H1 (cell line): ENCODE data around the gene RFX3. TPM values are rescaled to one million over a fixed set of nuclear protein-coding genes. Genes with fewer than 3 reads are reported as not detected.

Source experiments
- CTCF ChIA-PET: fragments of 300-600 bp; sonication (Branson Sonifier 250); formaldehyde crosslinking; loops from one replicate; lab custom pipeline; 2021; ENCODE audit not compliant: partially characterized antibody; lab: Charles Lee
- POLR2A ChIA-PET: fragments of 300-600 bp; sonication (Branson Sonifier 250); formaldehyde crosslinking; loops from one replicate; lab custom pipeline; 2021; ENCODE audit warnings: inconsistent platforms; ENCODE audit not compliant: partially characterized antibody; lab: Charles Lee
- DNase-seq, 2 experiments: peaks; one replicate each; pipeline versions ENCODE4 v3.0.0 to v3.0.0-alpha.2; 2010 to 2022; ENCODE audit warnings: low spot score in 2 of 2, low read depth in 1 of 2, mixed read lengths in 1 of 2
- FAIRE-seq: peaks from 2 replicates; lab custom pipeline; 2011; peaks lifted over from hg19 to GRCh38; lab: Jason Lieb, UNC
- H2AFZ ChIP-seq: 2 replicates; pipeline ENCODE4 v1.8.1; 2012; ENCODE audit warnings: low read length, inconsistent platforms
- H2AK5ac ChIP-seq: 2 replicates; pipeline ENCODE4 v1.6.1; 2013; ENCODE audit warnings: low read depth, low read length
- H2BK120ac ChIP-seq: replicated peaks from 2 replicates; pipeline ENCODE3; 2013; ENCODE audit warnings: low read depth, low read length, inconsistent platforms
- H2BK12ac ChIP-seq: 2 replicates; pipeline ENCODE4 v1.6.1; 2013; ENCODE audit warnings: low read depth, low read length
- H2BK15ac ChIP-seq: 2 replicates; pipeline ENCODE4 v1.6.1; 2013; ENCODE audit warnings: low read length
- H2BK20ac ChIP-seq: 2 replicates; pipeline ENCODE4 v1.6.1; 2013; ENCODE audit warnings: low read length
- H2BK5ac ChIP-seq: 2 replicates; pipeline ENCODE4 v1.6.1; 2013; ENCODE audit warnings: low read depth, low read length
- H3K14ac ChIP-seq: 2 replicates; pipeline ENCODE4 v1.6.1; 2013; ENCODE audit warnings: inconsistent platforms; ENCODE audit not compliant: insufficient read length
- H3K18ac ChIP-seq: 2 replicates; pipeline ENCODE4 v1.6.1; 2013; ENCODE audit warnings: low read length; ENCODE audit errors: extremely low read depth
- H3K23ac ChIP-seq: 2 replicates; pipeline ENCODE4 v1.6.1; 2013; ENCODE audit warnings: inconsistent platforms; ENCODE audit not compliant: insufficient read length
- H3K23me2 ChIP-seq: 2 replicates; pipeline ENCODE4 v1.6.1; 2013; ENCODE audit warnings: low read depth, low read length
- H3K27ac ChIP-seq: 2 replicates; pipeline ENCODE4 v1.6.1; 2011; ENCODE audit warnings: low read depth, low read length, inconsistent platforms
- H3K27me3 ChIP-seq, 4 experiments: replicated peaks in 1 of 4; 1 replicate in 1 of 4; 2 replicates in 3 of 4; pipeline versions ENCODE4 v1.6.1 to v1.8.1; 2011 to 2013; ENCODE audit warnings: low read length in 3 of 4, mild to moderate bottlenecking in 3 of 4, inconsistent platforms in 2 of 4, mixed read lengths in 2 of 4, moderate library complexity in 1 of 4; ENCODE audit not compliant: control insufficient read depth in 3 of 4, insufficient read depth in 3 of 4; ENCODE audit errors: extremely low read depth in 1 of 4
- H3K36me3 ChIP-seq, 4 experiments: 2 replicates each; pipeline versions ENCODE4 v1.6.1 to v1.8.1; 2011 to 2013; ENCODE audit warnings: mild to moderate bottlenecking in 4 of 4, low read length in 3 of 4, moderate library complexity in 2 of 4, control low read depth in 1 of 4, inconsistent platforms in 1 of 4; ENCODE audit not compliant: insufficient read depth in 4 of 4, control insufficient read depth in 2 of 4
- H3K4ac ChIP-seq: replicated peaks from 2 replicates; pipeline ENCODE3; 2013; ENCODE audit warnings: low read length, low read depth, mixed read lengths, inconsistent platforms; ENCODE audit not compliant: insufficient read length
- H3K4me1 ChIP-seq, 4 experiments: replicated peaks in 1 of 4; 1 replicate in 1 of 4; 2 replicates in 3 of 4; pipeline versions ENCODE4 v1.6.1 to v1.8.1; 2011 to 2013; ENCODE audit warnings: low read length in 3 of 4, inconsistent platforms in 2 of 4, mixed read lengths in 1 of 4; ENCODE audit not compliant: insufficient read depth in 4 of 4, control insufficient read depth in 3 of 4
- H3K4me2 ChIP-seq, 2 experiments: 2 replicates each; pipeline versions ENCODE4 v1.6.1 to v1.8.1; 2011 to 2013; ENCODE audit warnings: low read depth in 2 of 2, low read length in 2 of 2, control low read depth in 1 of 2, inconsistent platforms in 1 of 2, mild to moderate bottlenecking in 1 of 2; ENCODE audit not compliant: insufficient read depth in 1 of 2
- H3K4me3 ChIP-seq, 4 experiments: fragments of 200-600, 300-600 bp in 1 of 4; sonication (generic), shearing (Covaris generic), sonication (Bioruptor Twin) in 1 of 4; 2 replicates each; pipeline versions ENCODE4 v1.5.1 to v1.8.1; 2011 to 2016; ENCODE audit warnings: low read length in 4 of 4, low read depth in 3 of 4, control low read depth in 2 of 4, inconsistent platforms in 2 of 4, mild to moderate bottlenecking in 2 of 4, mixed read lengths in 1 of 4, moderate library complexity in 1 of 4; ENCODE audit not compliant: insufficient read depth in 2 of 4; ENCODE audit errors: extremely low read depth in 1 of 4
- H3K56ac ChIP-seq: replicated peaks from 2 replicates; pipeline ENCODE3; 2013; ENCODE audit warnings: low read depth, mild to moderate bottlenecking, mixed read lengths, low read length, inconsistent platforms; ENCODE audit not compliant: insufficient read length
- H3K79me1 ChIP-seq: 2 replicates; pipeline ENCODE4 v1.6.1; 2013; ENCODE audit warnings: low read depth, low read length, control low read depth
- H3K79me2 ChIP-seq, 2 experiments: 2 replicates each; pipeline versions ENCODE4 v1.6.1 to v1.8.1; 2012 to 2013; ENCODE audit warnings: low read length in 2 of 2, mild to moderate bottlenecking in 2 of 2, inconsistent platforms in 1 of 2; ENCODE audit not compliant: insufficient read depth in 2 of 2, control insufficient read depth in 1 of 2
- H3K9ac ChIP-seq, 4 experiments: replicated peaks in 1 of 4; 1 replicate in 1 of 4; 2 replicates in 3 of 4; pipeline versions ENCODE4 v1.6.1 to v1.8.1; 2011 to 2013; ENCODE audit warnings: low read depth in 3 of 4, low read length in 3 of 4, control low read depth in 2 of 4, mild to moderate bottlenecking in 2 of 4, moderate library complexity in 2 of 4, inconsistent platforms in 1 of 4; ENCODE audit errors: extremely low read depth in 1 of 4
- H3K9me3 ChIP-seq, 2 experiments: 2 replicates each; pipeline versions ENCODE4 v1.6.1 to v1.8.1; 2012 to 2013; ENCODE audit warnings: mild to moderate bottlenecking in 2 of 2, moderate library complexity in 2 of 2, control low read depth in 1 of 2, inconsistent platforms in 1 of 2, low read depth in 1 of 2, low read length in 1 of 2, mixed read lengths in 1 of 2; ENCODE audit not compliant: insufficient read depth in 2 of 2
- H4K20me1 ChIP-seq, 2 experiments: replicated peaks in 1 of 2; 2 replicates each; pipeline versions ENCODE3 to v1.8.1; 2011 to 2013; ENCODE audit warnings: inconsistent platforms in 2 of 2, low read length in 2 of 2, mild to moderate bottlenecking in 1 of 2; ENCODE audit not compliant: insufficient read depth in 2 of 2, control insufficient read depth in 1 of 2
- H4K5ac ChIP-seq: 2 replicates; pipeline ENCODE4 v1.6.1; 2013; ENCODE audit warnings: low read length, low read depth, mixed read lengths, inconsistent platforms; ENCODE audit not compliant: insufficient read length
- H4K8ac ChIP-seq: 2 replicates; pipeline ENCODE4 v1.8.0; 2013; ENCODE audit warnings: mild to moderate bottlenecking, moderate library complexity, low read length, inconsistent platforms; ENCODE audit not compliant: insufficient read depth; ENCODE audit errors: extremely low read depth
- H4K91ac ChIP-seq: replicated peaks from 2 replicates; pipeline ENCODE3; 2013; ENCODE audit warnings: low read length, mixed read lengths, inconsistent platforms; ENCODE audit not compliant: insufficient read length
- CEBPB ChIP-seq: IDR thresholded peaks from 2 replicates; pipeline ENCODE4 v1.6.1; 2012; ENCODE audit warnings: low read depth, low read length
- HDAC6 ChIP-seq: IDR thresholded peaks from one replicate; pipeline ENCODE4 v1.7.1; 2012; ENCODE audit warnings: low read depth, mild to moderate bottlenecking, inconsistent platforms, low read length, moderate library complexity
- NANOG ChIP-seq: IDR thresholded peaks from 2 replicates; pipeline ENCODE4 v1.6.1; 2011; ENCODE audit warnings: low read length, low read depth, mild to moderate bottlenecking, inconsistent platforms; ENCODE audit not compliant: insufficient read depth, poor library complexity, severe bottlenecking
- RXRA ChIP-seq: IDR thresholded peaks from 2 replicates; pipeline ENCODE4 v1.6.1; 2011; ENCODE audit warnings: low read depth, mild to moderate bottlenecking, low read length, moderate library complexity; ENCODE audit not compliant: insufficient read depth
- WGBS, 2 experiments: shearing (Covaris generic) in 1 of 2; methylation state at CpG; one replicate each; pipeline versions ENCODE4 v1.1.6 to v1.1.7; 2013 to 2015; ENCODE audit warnings: low lambda C conversion rate in 2 of 2, mixed read lengths in 2 of 2, inconsistent platforms in 1 of 2, low coverage in 1 of 2, missing lambda C conversion rate in 1 of 2; ENCODE audit not compliant: insufficient replicate concordance in 2 of 2, insufficient coverage in 1 of 2, insufficient read length in 1 of 2; ENCODE audit errors: extremely low coverage in 1 of 2, missing lambda C conversion rate in 1 of 2; 5-methylcytosine and 5-hydroxymethylcytosine counted together
- polyA plus RNA-seq, 7 experiments: library from polyadenylated mRNA; depleted of rRNA in 3 of 7; stranded (reverse) in 5 of 7; unstranded in 2 of 7; fragments of >200 nt in 5 of 7; fragments of 200-250 nt in 2 of 7; gene quantifications; 1 replicate in 5 of 7; 2 replicates in 1 of 7; 4 replicates in 1 of 7; pipeline versions ENCODE4 v1.2.1 to v1.2.3, GENCODE V29; 2011 to 2013; ENCODE audit warnings: missing spikeins in 2 of 7, mixed read lengths in 2 of 7
- total RNA-seq: library from RNA; stranded (reverse); fragmentation: NEBNext Ultra II Directional; extraction: Animal tissue kit (Norgen Biotek cat#: 25700); gene quantifications from 2 replicates; pipeline ENCODE4 v1.2.1, GENCODE V29; 2021
- TF ChIP-seq, protein P1 (sequence below), 3 experiments: IDR thresholded peaks; 1 replicate in 2 of 3; 2 replicates in 1 of 3; pipeline versions ENCODE4 v1.5.1 to v1.6.1; 2011; ENCODE audit warnings: low read length in 3 of 3, mild to moderate bottlenecking in 3 of 3, inconsistent platforms in 2 of 3, low read depth in 1 of 3, moderate library complexity in 1 of 3; ENCODE audit not compliant: insufficient read depth in 1 of 3; ENCODE audit errors: control extremely low read depth in 1 of 3

Gene RFX3
- total and polyA plus RNA-seq, 2 of the 8 experiments (the other 6 are each of a cell fraction or from before 2014, with no cell fraction given), result 4.9 to 22.6 TPM

DNA sequence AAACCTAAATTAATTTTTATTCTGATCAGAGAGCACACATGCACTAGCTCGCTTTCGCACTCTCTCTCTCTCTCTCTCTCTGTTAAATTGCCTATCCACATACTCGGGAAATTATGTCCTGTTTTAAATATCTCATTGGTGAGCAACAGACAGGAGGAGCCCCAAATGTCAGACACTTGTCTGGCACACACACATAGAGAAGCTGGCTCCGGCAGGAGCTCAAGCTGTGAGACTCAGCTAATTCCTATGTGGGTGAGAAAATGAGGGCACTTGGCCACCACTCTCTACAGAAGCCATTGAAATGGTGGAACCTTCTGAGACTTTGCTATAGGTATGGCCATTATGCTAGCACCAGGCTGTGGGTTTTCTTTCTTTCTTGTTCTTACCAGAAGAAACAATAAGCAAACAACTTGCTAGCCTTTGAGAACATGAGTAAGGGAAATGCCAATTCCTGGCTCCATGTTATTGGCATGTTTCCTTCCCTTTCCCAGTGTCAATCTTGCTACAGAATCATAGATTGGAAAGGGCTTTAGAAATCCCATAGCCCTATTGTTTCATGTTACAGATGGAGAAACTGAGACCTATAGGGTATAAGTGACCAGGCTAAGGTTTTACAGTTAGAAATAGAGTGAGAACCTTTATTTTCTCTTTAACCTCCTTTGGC is 9.0 kb downstream of the RFX3 start:
- WGBS, 2 experiments, result 88% methylated on average over 4 of the region's 4 CpGs; no CpG with 5 or more reads in 1 of the 2 experiments
- TF ChIP-seq CEBPB (no peak), NANOG (no peak), RXRA (no peak), HDAC6 (no peak)
- TF ChIP-seq, protein P1, sequence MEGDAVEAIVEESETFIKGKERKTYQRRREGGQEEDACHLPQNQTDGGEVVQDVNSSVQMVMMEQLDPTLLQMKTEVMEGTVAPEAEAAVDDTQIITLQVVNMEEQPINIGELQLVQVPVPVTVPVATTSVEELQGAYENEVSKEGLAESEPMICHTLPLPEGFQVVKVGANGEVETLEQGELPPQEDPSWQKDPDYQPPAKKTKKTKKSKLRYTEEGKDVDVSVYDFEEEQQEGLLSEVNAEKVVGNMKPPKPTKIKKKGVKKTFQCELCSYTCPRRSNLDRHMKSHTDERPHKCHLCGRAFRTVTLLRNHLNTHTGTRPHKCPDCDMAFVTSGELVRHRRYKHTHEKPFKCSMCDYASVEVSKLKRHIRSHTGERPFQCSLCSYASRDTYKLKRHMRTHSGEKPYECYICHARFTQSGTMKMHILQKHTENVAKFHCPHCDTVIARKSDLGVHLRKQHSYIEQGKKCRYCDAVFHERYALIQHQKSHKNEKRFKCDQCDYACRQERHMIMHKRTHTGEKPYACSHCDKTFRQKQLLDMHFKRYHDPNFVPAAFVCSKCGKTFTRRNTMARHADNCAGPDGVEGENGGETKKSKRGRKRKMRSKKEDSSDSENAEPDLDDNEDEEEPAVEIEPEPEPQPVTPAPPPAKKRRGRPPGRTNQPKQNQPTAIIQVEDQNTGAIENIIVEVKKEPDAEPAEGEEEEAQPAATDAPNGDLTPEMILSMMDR (IDR thresholded peaks at IDR 0.05; ENCODE audit: control extremely low read depth in 1 of 3, insufficient read depth in 1 of 3, low read depth in 1 of 3, low read length in 3 of 3), result no peak
- Histone ChIP-seq H3K23me2 (no peaks in the 10 kb centered on the region), H2AFZ (no peak overlapping the region), H3K79me1 (no peaks in the 10 kb centered on the region; the same call in 1 of the 2 replicates), H3K27ac (no peak overlapping the region), H3K4me3 (no peak overlapping the region), H2BK120ac (no peak overlapping the region), H2BK12ac (no peak overlapping the region), H4K91ac (no peak overlapping the region), H3K4me2 (no peak overlapping the region), H3K4me1 (no peaks in the 10 kb centered on the region), H4K8ac (no peak overlapping the region), H3K27me3 (no peaks in the 10 kb centered on the region), H3K14ac (no peak overlapping the region), H3K79me2 (peaks cover 0 to 97% of the 10 kb centered on the region in 2 experiments; a peak in 2 of 4 replicates), H3K18ac (no peak overlapping the region), H4K5ac (no peak overlapping the region), H2BK20ac (no peak overlapping the region), H3K9ac (no peak overlapping the region), H3K23ac (no peak overlapping the region), H2BK15ac (no peak overlapping the region), H4K20me1 (no peaks in the 10 kb centered on the region), H2BK5ac (no peak overlapping the region), H3K36me3 (no peaks in the 10 kb centered on the region), H3K9me3 (no peaks in the 10 kb centered on the region), H3K56ac (no peak overlapping the region), H3K4ac (no peak overlapping the region), H2AK5ac (no peak overlapping the region)
- DNase-seq (no peak), FAIRE-seq (no peak)
- CTCF ChIA-PET, result no interaction called here
- POLR2A ChIA-PET, result interaction anchor here (0.6 to 3.1 kb wide), 2 partner anchors 9 to 338 kb away, joined by 3 to 32 read pairs; partner anchors contain the start of gene RFX3
